CD4-positive, CD25-positive, alpha-beta regulatory T cell (primary cell): Measurements from ENCODE around the gene IDUA. TPM values are rescaled to one million over a fixed set of nuclear protein-coding genes. Genes with fewer than 3 reads are reported as not detected.

Experiments
- ATAC-seq, 2 donors: fragments of 150-1000 bp; cut with Tn5 transposase; one replicate each; pipeline ENCODE4 v1.10.0; 2021; ENCODE audit warnings: low read depth in 2 of 2, moderate number of reproducible peaks in 2 of 2, moderate library complexity in 1 of 2
- DNase-seq, 3 donors: peaks; one replicate each; pipeline versions ENCODE4 v3.0.0 to v3.0.0-alpha.2; 2012 to 2022; ENCODE audit warnings: mixed read lengths in 1 of 3
- H3K27ac ChIP-seq: one replicate; pipeline ENCODE4 v1.7.0; 2013; ENCODE audit warnings: mild to moderate bottlenecking, low read length; ENCODE audit not compliant: insufficient read depth, poor library complexity, severe bottlenecking
- H3K27me3 ChIP-seq: one replicate; pipeline ENCODE4 v1.7.0; 2013; ENCODE audit warnings: low read length; ENCODE audit not compliant: control insufficient read depth, insufficient read depth
- H3K36me3 ChIP-seq: one replicate; pipeline ENCODE4 v1.7.0; 2013; ENCODE audit warnings: mild to moderate bottlenecking, low read length, moderate library complexity; ENCODE audit not compliant: control insufficient read depth, insufficient read depth
- H3K4me1 ChIP-seq: 2 replicates; pipeline ENCODE4 v1.7.0; 2013; ENCODE audit warnings: mild to moderate bottlenecking, low read length; ENCODE audit not compliant: insufficient read depth, control insufficient read depth, poor library complexity, severe bottlenecking
- H3K4me3 ChIP-seq: one replicate; pipeline ENCODE4 v1.7.0; 2013; ENCODE audit warnings: low read depth, mild to moderate bottlenecking, low read length, moderate library complexity
- H3K9me3 ChIP-seq, 2 experiments: 1 replicate in 1 of 2; 2 replicates in 1 of 2; pipeline ENCODE4 v1.7.0; 2013; ENCODE audit warnings: low read length in 2 of 2, mild to moderate bottlenecking in 1 of 2, moderate library complexity in 1 of 2; ENCODE audit not compliant: control insufficient read depth in 2 of 2
- H3K27ac Mint-ChIP-seq, 3 donors: one replicate each; pipeline ENCODE4 v1.8.0; 2020 to 2022; ENCODE audit warnings: mild to moderate bottlenecking in 3 of 3, mixed read lengths in 3 of 3, moderate library complexity in 2 of 3
- H3K27me3 Mint-ChIP-seq: one replicate; pipeline ENCODE4 v1.8.0; 2022; ENCODE audit warnings: mild to moderate bottlenecking, mixed read lengths
- H3K36me3 Mint-ChIP-seq: one replicate; pipeline ENCODE4 v1.8.0; 2020; ENCODE audit warnings: mixed read lengths
- H3K4me1 Mint-ChIP-seq, 4 donors: one replicate each; pipeline ENCODE4 v1.8.0; 2020 to 2022; ENCODE audit warnings: mixed read lengths in 4 of 4, mild to moderate bottlenecking in 1 of 4
- H3K4me3 Mint-ChIP-seq, 4 donors: one replicate each; pipeline ENCODE4 v1.8.0; 2020 to 2022; ENCODE audit warnings: mild to moderate bottlenecking in 4 of 4, mixed read lengths in 4 of 4, moderate library complexity in 3 of 4
- H3K9me3 Mint-ChIP-seq, 7 donors: one replicate each; pipeline ENCODE4 v1.8.0; 2020 to 2022; ENCODE audit warnings: mixed read lengths in 7 of 7, mild to moderate bottlenecking in 3 of 7, moderate library complexity in 2 of 7
- polyA plus RNA-seq, 4 donors: library from polyadenylated mRNA; unstranded; fragments of 300-500 nt; fragmentation: Illumina TruSeq; gene quantifications; one replicate each; pipeline ENCODE4 v1.2.3, GENCODE V29; 2021
- total RNA-seq: library from RNA; stranded (reverse); gene quantifications from one replicate; pipeline ENCODE4 v1.2.3, GENCODE V29; 2022

Gene IDUA
- total and polyA plus RNA-seq, 5 donors from 2014 or later = 7.5 to 55.5 (median 8.9) TPM

GRCh38 chr4:967113-968104, 19.4 kb upstream of the IDUA start:
- peaks cover 0 to 1% (median 0%) of the 10 kb centered on the region in 7 donors for H3K9me3 Mint-ChIP-seq
- H3K9me3 ChIP-seq = no peaks in the 10 kb centered on the region

DNA sequence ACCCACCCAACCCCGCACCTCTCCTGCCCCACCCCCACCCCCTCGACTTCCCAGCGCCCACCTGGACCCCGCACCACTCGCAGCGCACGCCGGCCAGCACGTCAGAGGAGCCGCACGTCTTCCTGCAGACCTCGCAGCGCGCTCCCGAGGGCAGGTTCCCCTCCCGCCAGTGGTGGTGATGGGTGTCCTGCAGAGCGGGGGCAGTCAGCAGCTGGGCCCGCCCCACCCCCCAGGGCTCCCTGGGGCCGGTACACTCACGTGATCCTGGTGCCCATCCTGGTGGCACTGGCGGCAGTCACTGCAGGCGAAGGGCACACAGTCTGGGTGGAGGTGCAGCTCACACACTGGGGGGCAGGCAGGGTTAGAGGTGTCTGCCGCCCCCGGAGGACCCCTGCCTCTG, 18.6 kb upstream of the IDUA start:
- Histone ChIP-seq H3K36me3 (no peaks in the 10 kb centered on the region), H3K27ac (no peak overlapping the region), H3K9me3 (no peaks in the 10 kb centered on the region), H3K27me3 (no peaks in the 10 kb centered on the region), H3K4me3 (no peak overlapping the region), H3K4me1 (peaks cover 16% of the 10 kb centered on the region)
- no peaks in the 10 kb centered on the region for H3K36me3 Mint-ChIP-seq
- no peak overlapping the region for H3K4me3 Mint-ChIP-seq
- peaks cover 0 to 1% (median 0%) of the 10 kb centered on the region in 7 donors for H3K9me3 Mint-ChIP-seq
- no peaks in the 10 kb centered on the region for H3K27me3 Mint-ChIP-seq
- ATAC-seq (no peak), DNase-seq (no peak)
- H3K27ac Mint-ChIP-seq = no peak overlapping the region
- H3K4me1 Mint-ChIP-seq = peaks cover 0 to 15% (median 2%) of the 10 kb centered on the region in 4 donors

More at GRCh38 chr4:967113-968104, 19.4 kb upstream of the IDUA start:
- ATAC-seq = no peak
- Histone ChIP-seq H3K36me3 (no peaks in the 10 kb centered on the region), H3K4me1 (peaks cover 11% of the 10 kb centered on the region), H3K27me3 (no peaks in the 10 kb centered on the region), H3K27ac (no peak overlapping the region), H3K4me3 (no peak overlapping the region)
- Mint-ChIP-seq H3K27ac (no peak overlapping the region), H3K4me1 (peaks cover 0 to 15% (median 2%) of the 10 kb centered on the region in 4 donors), H3K36me3 (no peaks in the 10 kb centered on the region), H3K4me3 (no peak overlapping the region), H3K27me3 (no peaks in the 10 kb centered on the region)
- no peak for DNase-seq

GRCh38 chr4:968621-969394, 18.0 kb upstream of the IDUA start:
- peaks cover 19% of the 10 kb centered on the region for H3K4me1 ChIP-seq

GRCh38 chr4:970046-970745, 16.6 kb upstream of the IDUA start:
- Histone ChIP-seq H3K4me1 (peaks cover 22% of the 10 kb centered on the region), H3K9me3 (no peaks in the 10 kb centered on the region), H3K4me3 (no peak overlapping the region), H3K27ac (no peak overlapping the region), H3K27me3 (no peaks in the 10 kb centered on the region), H3K36me3 (no peaks in the 10 kb centered on the region)
- Mint-ChIP-seq H3K36me3 (no peaks in the 10 kb centered on the region), H3K4me1 (peaks cover 0 to 15% (median 2%) of the 10 kb centered on the region in 4 donors), H3K27me3 (no peaks in the 10 kb centered on the region), H3K4me3 (peak overlapping the region in 3 of 4 donors; percentile 29 to 68 (median 54)), H3K27ac (no peak overlapping the region), H3K9me3 (peaks cover 0 to 1% (median 0%) of the 10 kb centered on the region in 7 donors)
- ATAC-seq = no peak
- peak in 1 of 3 donors; percentile 37 for DNase-seq

More at GRCh38 chr4:968621-969394, 18.0 kb upstream of the IDUA start:
- H3K27me3 ChIP-seq = no peaks in the 10 kb centered on the region
- no peak overlapping the region for H3K27ac ChIP-seq
- no peaks in the 10 kb centered on the region for H3K36me3 ChIP-seq
- no peaks in the 10 kb centered on the region for H3K9me3 ChIP-seq
- DNase-seq = no peak
- peaks cover 0 to 15% (median 2%) of the 10 kb centered on the region in 4 donors for H3K4me1 Mint-ChIP-seq
- ATAC-seq = no peak
- H3K9me3 Mint-ChIP-seq = peaks cover 0 to 1% (median 0%) of the 10 kb centered on the region in 7 donors
- no peaks in the 10 kb centered on the region for H3K27me3 Mint-ChIP-seq
- H3K27ac Mint-ChIP-seq = no peak overlapping the region
- no peak overlapping the region for H3K4me3 ChIP-seq
- H3K36me3 Mint-ChIP-seq = no peaks in the 10 kb centered on the region
- H3K4me3 Mint-ChIP-seq = no peak overlapping the region

GRCh38 chr4:970854-971520, 15.9 kb upstream of the IDUA start:
- peaks cover 0 to 15% (median 2%) of the 10 kb centered on the region in 4 donors for H3K4me1 Mint-ChIP-seq
- DNase-seq (no peak), ATAC-seq (no peak)
- no peaks in the 10 kb centered on the region for H3K9me3 ChIP-seq
- no peaks in the 10 kb centered on the region for H3K27me3 ChIP-seq
- no peaks in the 10 kb centered on the region for H3K27me3 Mint-ChIP-seq
- H3K36me3 ChIP-seq = no peaks in the 10 kb centered on the region
- no peak overlapping the region for H3K4me3 ChIP-seq
- no peaks in the 10 kb centered on the region for H3K36me3 Mint-ChIP-seq
- peaks cover 0 to under 1% (median 0%) of the 10 kb centered on the region in 7 donors for H3K9me3 Mint-ChIP-seq
- no peak overlapping the region for H3K27ac ChIP-seq
- peaks cover 22% of the 10 kb centered on the region for H3K4me1 ChIP-seq
- H3K27ac Mint-ChIP-seq = no peak overlapping the region
- peak overlapping the region; percentile 36 to 82 (median 71) for H3K4me3 Mint-ChIP-seq

DNA sequence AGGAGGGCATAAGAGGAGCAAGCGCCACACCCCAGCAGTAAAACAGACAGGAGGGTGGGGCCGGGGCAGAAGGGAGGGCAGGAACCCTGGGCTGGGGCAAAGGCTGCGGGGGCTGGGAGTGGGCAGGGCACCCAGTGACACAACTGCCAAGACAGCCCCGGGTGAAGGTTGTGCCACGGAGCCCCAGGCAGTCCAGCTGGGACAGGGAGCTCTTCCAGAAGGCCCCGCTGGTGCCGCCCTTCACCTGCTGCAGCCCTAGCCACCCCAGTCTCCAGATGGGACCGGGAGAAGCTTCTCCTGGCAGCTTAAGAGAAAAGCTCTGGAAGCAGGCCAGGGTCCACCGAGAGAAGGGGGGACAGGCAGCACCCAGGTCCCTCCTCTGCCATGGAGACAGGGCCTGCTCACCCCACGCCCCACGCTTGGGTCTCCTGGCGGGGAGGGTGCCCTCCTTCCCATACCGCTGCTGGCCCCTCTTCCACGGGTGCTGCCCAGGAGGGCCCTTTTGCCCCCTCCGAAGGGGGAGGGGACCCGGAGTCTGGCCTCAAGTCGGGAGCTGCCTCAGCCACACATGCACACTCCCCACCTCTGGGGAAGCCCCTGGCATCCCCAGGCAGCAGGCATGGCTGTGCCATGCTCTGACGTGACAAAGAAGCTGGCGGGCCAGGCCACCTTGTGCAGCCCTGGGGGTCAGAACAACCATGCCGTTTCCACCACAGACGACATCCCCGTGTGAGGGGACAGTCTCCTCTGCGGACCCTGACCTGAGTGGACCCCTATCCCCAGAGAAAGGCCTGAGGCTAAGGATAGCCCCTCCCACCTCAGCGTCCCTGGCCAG, 15.0 kb upstream of the IDUA start:
- Mint-ChIP-seq H3K36me3 (no peaks in the 10 kb centered on the region), H3K9me3 (no peaks in the 10 kb centered on the region), H3K4me3 (peak overlapping the region in 3 of 4 donors; percentile 70 to 82 (median 74)), H3K27me3 (no peaks in the 10 kb centered on the region), H3K4me1 (peaks cover 0 to 15% (median 2%) of the 10 kb centered on the region in 4 donors), H3K27ac (no peak overlapping the region)
- Histone ChIP-seq H3K27me3 (no peaks in the 10 kb centered on the region), H3K4me1 (peaks cover 22% of the 10 kb centered on the region), H3K4me3 (peak overlapping the region; percentile 41), H3K27ac (no peak overlapping the region), H3K36me3 (no peaks in the 10 kb centered on the region), H3K9me3 (no peaks in the 10 kb centered on the region)
- ATAC-seq (no peak), DNase-seq (no peak)
